Omental fat pad (tissue), 4 donors: ENCODE measurements around the gene ELL. TPM values are rescaled to one million over a fixed set of nuclear protein-coding genes. Genes with fewer than 3 reads are reported as not detected.

Source experiments
- ATAC-seq: fragments of 150-250 bp; one replicate; pipeline ENCODE4 v1.9.1; 2016; ENCODE audit warnings: mild to moderate bottlenecking, moderate library complexity; ENCODE audit not compliant: low FRiP score
- DNase-seq: peaks from one replicate; pipeline ENCODE4 v3.0.0-alpha.2; 2019; ENCODE audit warnings: low spot score
- CTCF ChIP-seq, 3 donors: fragments of 450-650 bp; IDR thresholded peaks; one replicate each; pipeline ENCODE4 v1.5.1; 2016 to 2017; ENCODE audit warnings: antibody characterized with exemption in 3 of 3, mild to moderate bottlenecking in 3 of 3, moderate library complexity in 2 of 3
- total RNA-seq, 4 donors: library from RNA; depleted of rRNA; stranded (reverse); fragments of >200 nt; gene quantifications; one replicate each; pipeline ENCODE4 v1.1.0, GENCODE V29; 2016

The ELL gene
- total RNA-seq, 4 donors from 2014 or later, result 18.1 to 43.1 (median 24.8) TPM

GRCh38 chr19:18469069-18469846 is 52.6 kb downstream of the ELL start:
- peak in 2 of 3 donors; percentile 60 to 67 for TF ChIP-seq CTCF (IDR thresholded peaks at IDR 0.05)
- peak; percentile 65 for DNase-seq
- ATAC-seq, result peak; percentile 26

GRCh38 chr19:18468517-18468916 is 53.4 kb downstream of the ELL start:
- ATAC-seq (no peak), DNase-seq (no peak)
- no peak for TF ChIP-seq CTCF (IDR thresholded peaks at IDR 0.05)

- DNase-seq (no peak), ATAC-seq (no peak)
- TF ChIP-seq CTCF (IDR thresholded peaks at IDR 0.05), result no peak
These were observed 53.9 kb downstream of the ELL start for GRCh38 chr19:18467978-18468377.

GRCh38 chr19:18466354-18466753 is 55.5 kb downstream of the ELL start:
- DNase-seq (no peak), ATAC-seq (no peak)
- no peak for TF ChIP-seq CTCF (IDR thresholded peaks at IDR 0.05)

GRCh38 chr19:18465964-18466339 is 55.9 kb downstream of the ELL start:
- no peak for TF ChIP-seq CTCF (IDR thresholded peaks at IDR 0.05)
- DNase-seq, result no peak
- ATAC-seq, result no peak

GRCh38 chr19:18465214-18465963 is 56.5 kb downstream of the ELL start:
- ATAC-seq (no peak), DNase-seq (no peak)
- no peak for TF ChIP-seq CTCF (IDR thresholded peaks at IDR 0.05)
